ENCODE data around the gene MUC5B.

DNA sequence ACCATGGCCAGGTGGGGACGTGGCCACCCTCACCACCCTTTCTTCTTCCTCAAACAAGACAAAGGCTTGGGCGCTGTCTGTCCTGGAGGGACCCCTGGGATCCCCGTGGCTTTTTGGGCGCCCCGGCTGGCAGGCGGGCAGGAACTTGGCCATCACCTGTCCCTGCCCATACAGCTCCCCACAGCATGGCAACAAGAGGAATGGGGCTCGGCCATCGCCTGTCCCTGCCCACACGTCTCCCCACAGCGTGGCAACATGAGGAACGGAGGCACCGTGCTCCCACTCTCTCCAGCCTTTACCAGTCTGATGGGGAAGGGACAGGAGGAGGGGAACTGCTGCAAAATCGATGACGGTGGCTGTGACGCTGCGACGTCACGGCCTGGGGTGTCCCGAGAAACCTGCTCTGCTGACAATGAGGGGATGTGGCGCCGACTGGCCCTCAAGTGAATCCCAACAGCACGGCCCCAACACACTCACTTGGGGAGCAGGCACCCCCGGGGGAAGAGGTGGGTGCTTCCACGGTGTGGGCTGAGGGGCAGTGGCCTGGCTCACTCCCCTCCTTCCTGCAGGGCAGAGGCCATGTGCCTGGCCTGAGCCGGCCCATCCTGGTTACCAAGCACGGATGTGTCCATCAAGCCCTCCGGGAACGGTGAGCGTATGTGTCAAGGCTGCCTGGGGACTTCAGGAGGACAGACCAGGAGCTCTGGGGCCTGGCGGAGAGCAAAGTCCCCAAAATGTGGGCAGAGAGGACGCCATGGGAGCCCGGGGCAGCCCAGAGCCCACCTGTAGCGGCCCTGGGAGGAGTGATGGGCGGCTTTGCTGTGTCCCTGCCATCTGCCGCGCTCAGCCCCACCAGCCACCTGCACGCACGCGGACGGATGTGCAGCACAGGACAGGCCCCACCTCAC, 56.2 kb downstream of the MUC5B start:
- TF ChIP-seq, protein P1, sequence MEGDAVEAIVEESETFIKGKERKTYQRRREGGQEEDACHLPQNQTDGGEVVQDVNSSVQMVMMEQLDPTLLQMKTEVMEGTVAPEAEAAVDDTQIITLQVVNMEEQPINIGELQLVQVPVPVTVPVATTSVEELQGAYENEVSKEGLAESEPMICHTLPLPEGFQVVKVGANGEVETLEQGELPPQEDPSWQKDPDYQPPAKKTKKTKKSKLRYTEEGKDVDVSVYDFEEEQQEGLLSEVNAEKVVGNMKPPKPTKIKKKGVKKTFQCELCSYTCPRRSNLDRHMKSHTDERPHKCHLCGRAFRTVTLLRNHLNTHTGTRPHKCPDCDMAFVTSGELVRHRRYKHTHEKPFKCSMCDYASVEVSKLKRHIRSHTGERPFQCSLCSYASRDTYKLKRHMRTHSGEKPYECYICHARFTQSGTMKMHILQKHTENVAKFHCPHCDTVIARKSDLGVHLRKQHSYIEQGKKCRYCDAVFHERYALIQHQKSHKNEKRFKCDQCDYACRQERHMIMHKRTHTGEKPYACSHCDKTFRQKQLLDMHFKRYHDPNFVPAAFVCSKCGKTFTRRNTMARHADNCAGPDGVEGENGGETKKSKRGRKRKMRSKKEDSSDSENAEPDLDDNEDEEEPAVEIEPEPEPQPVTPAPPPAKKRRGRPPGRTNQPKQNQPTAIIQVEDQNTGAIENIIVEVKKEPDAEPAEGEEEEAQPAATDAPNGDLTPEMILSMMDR (IDR thresholded peaks at IDR 0.05), result no peak
- no peak for TF ChIP-seq POLR2A (IDR thresholded peaks at IDR 0.05)
